NB4 (cell line): Measurements from ENCODE around the gene THAP2.

Experiments
- MYC ChIP-seq: IDR thresholded peaks from 2 replicates; pipeline ENCODE4 v1.6.1; 2011; ENCODE audit warnings: low read depth, low read length
- POLR2A ChIP-seq: IDR thresholded peaks from 2 replicates; pipeline ENCODE4 v1.6.1; 2011; ENCODE audit warnings: mild to moderate bottlenecking; ENCODE audit not compliant: insufficient read length; ENCODE audit errors: extremely low read depth
- TF ChIP-seq, protein P1 (sequence below): IDR thresholded peaks from one replicate; pipeline ENCODE4 v1.5.1; 2012; ENCODE audit warnings: low read depth, low read length

DNA sequence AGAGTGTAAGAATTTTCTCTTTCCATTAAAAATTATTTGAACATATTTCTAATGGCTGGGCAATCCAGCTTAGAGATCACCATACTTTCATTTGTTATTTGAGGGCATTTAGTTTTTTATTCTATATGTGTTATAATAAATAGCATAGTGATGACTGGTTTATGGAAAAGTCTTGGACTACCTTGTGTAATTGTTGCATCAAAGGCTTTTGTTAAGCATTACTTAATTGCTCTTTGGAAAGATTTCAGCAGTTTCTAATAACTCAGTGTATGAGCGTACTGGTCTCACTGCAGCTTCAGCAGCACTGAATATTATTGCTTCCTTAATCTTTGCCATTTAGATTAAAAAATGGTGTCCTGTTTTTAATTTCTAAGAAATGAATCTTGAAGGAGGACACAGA, 44.6 kb downstream of the THAP2 start:
- TF ChIP-seq, protein P1, sequence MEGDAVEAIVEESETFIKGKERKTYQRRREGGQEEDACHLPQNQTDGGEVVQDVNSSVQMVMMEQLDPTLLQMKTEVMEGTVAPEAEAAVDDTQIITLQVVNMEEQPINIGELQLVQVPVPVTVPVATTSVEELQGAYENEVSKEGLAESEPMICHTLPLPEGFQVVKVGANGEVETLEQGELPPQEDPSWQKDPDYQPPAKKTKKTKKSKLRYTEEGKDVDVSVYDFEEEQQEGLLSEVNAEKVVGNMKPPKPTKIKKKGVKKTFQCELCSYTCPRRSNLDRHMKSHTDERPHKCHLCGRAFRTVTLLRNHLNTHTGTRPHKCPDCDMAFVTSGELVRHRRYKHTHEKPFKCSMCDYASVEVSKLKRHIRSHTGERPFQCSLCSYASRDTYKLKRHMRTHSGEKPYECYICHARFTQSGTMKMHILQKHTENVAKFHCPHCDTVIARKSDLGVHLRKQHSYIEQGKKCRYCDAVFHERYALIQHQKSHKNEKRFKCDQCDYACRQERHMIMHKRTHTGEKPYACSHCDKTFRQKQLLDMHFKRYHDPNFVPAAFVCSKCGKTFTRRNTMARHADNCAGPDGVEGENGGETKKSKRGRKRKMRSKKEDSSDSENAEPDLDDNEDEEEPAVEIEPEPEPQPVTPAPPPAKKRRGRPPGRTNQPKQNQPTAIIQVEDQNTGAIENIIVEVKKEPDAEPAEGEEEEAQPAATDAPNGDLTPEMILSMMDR, result no peak
- no peak for TF ChIP-seq POLR2A
- TF ChIP-seq MYC, result no peak
